H9 (cell line): ENCODE data around the gene CDS2. TPM values are rescaled to one million over a fixed set of nuclear protein-coding genes. Genes with fewer than 3 reads are reported as not detected.

ENCODE experiments used
- DNase-seq: peaks from one replicate; pipeline ENCODE4 v3.0.0-alpha.2; 2017
- H2AFZ ChIP-seq: one replicate; pipeline ENCODE4 v1.6.1; 2013; ENCODE audit warnings: mild to moderate bottlenecking, low read length, control low read depth, moderate library complexity
- H2AK5ac ChIP-seq: 2 replicates; pipeline ENCODE4 v1.6.1; 2013; ENCODE audit warnings: low read length, control low read depth, mixed read lengths; ENCODE audit not compliant: insufficient read length
- H2BK120ac ChIP-seq: one replicate; pipeline ENCODE4 v1.6.1; 2013; ENCODE audit warnings: low read depth, mild to moderate bottlenecking, low read length, control low read depth, inconsistent platforms; ENCODE audit not compliant: poor library complexity, severe bottlenecking
- H2BK12ac ChIP-seq: 2 replicates; pipeline ENCODE4 v1.6.1; 2013; ENCODE audit warnings: low read length, control low read depth, mixed read lengths, low read depth; ENCODE audit not compliant: insufficient read length
- H2BK15ac ChIP-seq: 2 replicates; pipeline ENCODE4 v1.6.1; 2013; ENCODE audit warnings: low read depth, low read length, control low read depth
- H2BK20ac ChIP-seq: one replicate; pipeline ENCODE4 v1.6.1; 2013; ENCODE audit warnings: low read depth, mild to moderate bottlenecking, low read length, control low read depth, inconsistent platforms; ENCODE audit not compliant: poor library complexity, severe bottlenecking
- H2BK5ac ChIP-seq: 2 replicates; pipeline ENCODE4 v1.6.1; 2013; ENCODE audit warnings: low read length, control low read depth, mixed read lengths; ENCODE audit not compliant: insufficient read length
- H3K14ac ChIP-seq: 2 replicates; pipeline ENCODE4 v1.6.1; 2013; ENCODE audit warnings: low read length, control low read depth; ENCODE audit not compliant: insufficient read depth
- H3K18ac ChIP-seq: 2 replicates; pipeline ENCODE4 v1.6.1; 2013; ENCODE audit warnings: low read depth, mild to moderate bottlenecking, mixed read lengths, low read length, control low read depth; ENCODE audit not compliant: insufficient read length
- H3K23ac ChIP-seq: 2 replicates; pipeline ENCODE4 v1.6.1; 2013; ENCODE audit warnings: low read length, control low read depth, mixed read lengths, low read depth; ENCODE audit not compliant: insufficient read length
- H3K23me2 ChIP-seq: 2 replicates; pipeline ENCODE4 v1.6.1; 2013; ENCODE audit warnings: low read depth, mild to moderate bottlenecking, mixed read lengths, low read length, control low read depth; ENCODE audit not compliant: insufficient read length, poor library complexity, severe bottlenecking
- H3K27ac ChIP-seq: 2 replicates; pipeline ENCODE4 v1.5.1; 2013; ENCODE audit warnings: low read length, control low read depth, mixed read lengths, low read depth; ENCODE audit not compliant: insufficient read length
- H3K27me3 ChIP-seq: 2 replicates; pipeline ENCODE4 v1.6.1; 2013; ENCODE audit warnings: low read length, control low read depth, inconsistent platforms; ENCODE audit not compliant: insufficient read depth
- H3K4ac ChIP-seq: 2 replicates; pipeline ENCODE4 v1.6.1; 2013; ENCODE audit warnings: low read depth, mild to moderate bottlenecking, control low read depth, inconsistent platforms, low read length, moderate library complexity
- H3K4me1 ChIP-seq: 2 replicates; pipeline ENCODE4 v1.6.1; 2013; ENCODE audit warnings: low read length, control low read depth, inconsistent platforms; ENCODE audit not compliant: insufficient read depth
- H3K4me2 ChIP-seq: 2 replicates; pipeline ENCODE4 v1.6.1; 2013; ENCODE audit warnings: low read length, control low read depth, mixed read lengths; ENCODE audit not compliant: insufficient read length, insufficient read depth
- H3K56ac ChIP-seq: 2 replicates; pipeline ENCODE4 v1.6.1; 2013; ENCODE audit warnings: low read depth, mild to moderate bottlenecking, mixed read lengths, low read length, control low read depth; ENCODE audit not compliant: insufficient read length
- H3K79me1 ChIP-seq: 2 replicates; pipeline ENCODE4 v1.6.1; 2013; ENCODE audit warnings: low read depth, mild to moderate bottlenecking, moderate library complexity, low read length, control low read depth, inconsistent platforms; ENCODE audit not compliant: insufficient read depth, poor library complexity, severe bottlenecking
- H3K79me2 ChIP-seq: 2 replicates; pipeline ENCODE4 v1.6.1; 2013; ENCODE audit warnings: low read length, control low read depth, inconsistent platforms; ENCODE audit not compliant: insufficient read depth
- H3K9ac ChIP-seq: 2 replicates; pipeline ENCODE4 v1.6.1; 2013; ENCODE audit warnings: low read length, control low read depth, mixed read lengths; ENCODE audit not compliant: insufficient read length; ENCODE audit errors: extremely low read depth
- H3K9me3 ChIP-seq: one replicate; pipeline ENCODE4 v1.6.1; 2013; ENCODE audit warnings: low read depth, low read length, inconsistent platforms; ENCODE audit not compliant: control insufficient read depth
- H3T11ph ChIP-seq: one replicate; pipeline ENCODE4 v1.6.1; 2013; ENCODE audit warnings: mild to moderate bottlenecking, low read length, control low read depth, inconsistent platforms
- H4K20me1 ChIP-seq: one replicate; pipeline ENCODE4 v1.6.1; 2013; ENCODE audit not compliant: control insufficient read depth, insufficient read length, insufficient read depth
- H4K5ac ChIP-seq: 2 replicates; pipeline ENCODE4 v1.6.1; 2013; ENCODE audit warnings: low read depth, mild to moderate bottlenecking, mixed read lengths, low read length, control low read depth; ENCODE audit not compliant: insufficient read length
- H4K8ac ChIP-seq: replicated peaks from 2 replicates; pipeline ENCODE4 v1.6.1; 2013; ENCODE audit warnings: low read length, control low read depth, mixed read lengths, low read depth; ENCODE audit not compliant: insufficient read length
- H4K91ac ChIP-seq: 2 replicates; pipeline ENCODE4 v1.6.1; 2013; ENCODE audit warnings: low read depth, mild to moderate bottlenecking, moderate library complexity, mixed read lengths, low read length, control low read depth; ENCODE audit not compliant: insufficient read length
- H3K27ac Mint-ChIP-seq, 3 experiments: 2 replicates in 2 of 3; 3 replicates in 1 of 3; pipeline ENCODE4 v1.8.0; 2020 to 2021; ENCODE audit warnings: mixed read lengths in 3 of 3, mild to moderate bottlenecking in 1 of 3, moderate library complexity in 1 of 3
- H3K27me3 Mint-ChIP-seq: 2 replicates; pipeline ENCODE4 v1.8.0; 2021; ENCODE audit warnings: low read depth, mild to moderate bottlenecking, moderate library complexity, mixed read lengths
- H3K36me3 Mint-ChIP-seq, 3 experiments: 2 replicates in 2 of 3; 3 replicates in 1 of 3; pipeline ENCODE4 v1.8.0; 2020 to 2021; ENCODE audit warnings: low read depth in 3 of 3, mixed read lengths in 3 of 3; ENCODE audit not compliant: insufficient read depth in 1 of 3
- H3K4me1 Mint-ChIP-seq, 2 experiments: 2 replicates each; pipeline ENCODE4 v1.8.0; 2020; ENCODE audit warnings: mixed read lengths in 2 of 2
- H3K4me3 Mint-ChIP-seq, 2 experiments: 2 replicates in 1 of 2; 3 replicates in 1 of 2; pipeline ENCODE4 v1.8.0; 2020 to 2021; ENCODE audit warnings: mild to moderate bottlenecking in 2 of 2, mixed read lengths in 2 of 2, moderate library complexity in 1 of 2
- H3K9me3 Mint-ChIP-seq, 2 experiments: 2 replicates in 1 of 2; 3 replicates in 1 of 2; pipeline ENCODE4 v1.8.0; 2020; ENCODE audit warnings: mild to moderate bottlenecking in 2 of 2, mixed read lengths in 2 of 2, moderate library complexity in 1 of 2
- WGBS: extraction: QIAGEN DNeasy Blood & Tissue Kit; methylation state at CpG from one replicate; pipeline ENCODE4 v1.1.7; 2013; ENCODE audit warnings: missing lambda C conversion rate, low lambda C conversion rate, mixed read lengths; ENCODE audit not compliant: insufficient read length; ENCODE audit errors: extremely low coverage; 5-methylcytosine and 5-hydroxymethylcytosine counted together
- total RNA-seq: library from RNA; stranded (reverse); gene quantifications from 2 replicates; pipeline ENCODE4 v1.2.1, GENCODE V29; 2021
- TF ChIP-seq, protein P1 (sequence below): fragments of 200-600 bp; sonication (generic); conservative IDR thresholded peaks from 3 replicates; pipeline ENCODE4 v1.8.0; 2021; ENCODE audit warnings: antibody characterized with exemption, mild to moderate bottlenecking

Gene CDS2
- total RNA-seq, 1 experiment from 2014 or later = 63.2 TPM

DNA sequence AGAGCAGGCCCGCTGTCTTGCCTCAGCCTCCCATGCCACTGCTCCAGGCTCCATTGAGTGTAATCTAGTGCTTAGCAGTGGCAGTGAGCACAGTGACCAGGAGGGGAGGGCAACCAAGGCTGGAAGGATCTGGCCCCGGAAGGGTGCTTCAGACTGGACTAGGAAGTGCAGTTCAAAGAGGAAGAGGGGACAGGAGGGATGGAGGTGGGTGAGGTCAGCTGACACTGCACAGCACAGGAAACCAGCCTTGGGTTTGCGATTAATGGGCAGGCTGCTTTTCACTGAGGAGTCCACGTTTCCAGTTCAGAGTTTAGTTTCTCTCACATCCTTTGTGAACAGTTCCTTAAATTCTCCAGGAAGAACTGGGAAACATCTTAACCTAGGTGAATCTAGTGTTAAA, 46.9 kb downstream of the CDS2 start:
- Histone ChIP-seq H3K9me3 (no peaks in the 10 kb centered on the region), H4K91ac (no peak overlapping the region), H4K5ac (no peak overlapping the region), H2BK5ac (no peak overlapping the region), H3K4ac (no peak overlapping the region; the same call in 1 of the 2 replicates), H2BK15ac (no peak overlapping the region), H3K4me2 (no peak overlapping the region), H3K23me2 (no peaks in the 10 kb centered on the region), H3K9ac (no peak overlapping the region), H3K79me2 (peaks cover 6% of the 10 kb centered on the region; the same call in 1 of the 2 replicates), H3K14ac (no peak overlapping the region), H4K8ac (no peak overlapping the region), H3K27me3 (no peaks in the 10 kb centered on the region), H2AK5ac (no peak overlapping the region), H2AFZ (no peak overlapping the region), H3T11ph (no peak overlapping the region), H3K79me1 (no peaks in the 10 kb centered on the region), H3K23ac (no peak overlapping the region), H2BK12ac (no peak overlapping the region), H3K56ac (no peak overlapping the region), H2BK20ac (no peak overlapping the region), H4K20me1 (no peaks in the 10 kb centered on the region), H2BK120ac (no peak overlapping the region), H3K27ac (no peak overlapping the region), H3K4me1 (peaks cover 33% of the 10 kb centered on the region; the same call in 1 of the 2 replicates), H3K18ac (no peak overlapping the region)
- H3K27ac Mint-ChIP-seq = peak overlapping the region in 2 of 3 experiments; percentile 76 to 80; a peak in 1 of 7 replicates
- H3K27me3 Mint-ChIP-seq = no peaks in the 10 kb centered on the region
- no peaks in the 10 kb centered on the region for H3K9me3 Mint-ChIP-seq
- TF ChIP-seq, protein P1, sequence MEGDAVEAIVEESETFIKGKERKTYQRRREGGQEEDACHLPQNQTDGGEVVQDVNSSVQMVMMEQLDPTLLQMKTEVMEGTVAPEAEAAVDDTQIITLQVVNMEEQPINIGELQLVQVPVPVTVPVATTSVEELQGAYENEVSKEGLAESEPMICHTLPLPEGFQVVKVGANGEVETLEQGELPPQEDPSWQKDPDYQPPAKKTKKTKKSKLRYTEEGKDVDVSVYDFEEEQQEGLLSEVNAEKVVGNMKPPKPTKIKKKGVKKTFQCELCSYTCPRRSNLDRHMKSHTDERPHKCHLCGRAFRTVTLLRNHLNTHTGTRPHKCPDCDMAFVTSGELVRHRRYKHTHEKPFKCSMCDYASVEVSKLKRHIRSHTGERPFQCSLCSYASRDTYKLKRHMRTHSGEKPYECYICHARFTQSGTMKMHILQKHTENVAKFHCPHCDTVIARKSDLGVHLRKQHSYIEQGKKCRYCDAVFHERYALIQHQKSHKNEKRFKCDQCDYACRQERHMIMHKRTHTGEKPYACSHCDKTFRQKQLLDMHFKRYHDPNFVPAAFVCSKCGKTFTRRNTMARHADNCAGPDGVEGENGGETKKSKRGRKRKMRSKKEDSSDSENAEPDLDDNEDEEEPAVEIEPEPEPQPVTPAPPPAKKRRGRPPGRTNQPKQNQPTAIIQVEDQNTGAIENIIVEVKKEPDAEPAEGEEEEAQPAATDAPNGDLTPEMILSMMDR = no peak
- H3K4me1 Mint-ChIP-seq = peaks cover 72 to 76% of the 10 kb centered on the region in 2 experiments
- no peak for DNase-seq
- WGBS = no CpG with 5 or more reads among the region's 4 CpGs
- peaks cover 8 to 28% (median 19%) of the 10 kb centered on the region in 3 experiments; a peak in 6 of 7 replicates for H3K36me3 Mint-ChIP-seq
- no peak overlapping the region for H3K4me3 Mint-ChIP-seq
